OCI-LY7 (cell line): ENCODE measurements around the gene SERINC2.

ENCODE experiments used
- EZH2phosphoT487 ChIP-seq: fragments of 200-600 bp; sonication (generic); IDR thresholded peaks from 2 replicates; pipeline ENCODE4 v1.6.1; 2018; ENCODE audit warnings: low read depth, borderline replicate concordance, mild to moderate bottlenecking, mixed run types, antibody characterized with exemption, low read length, moderate library complexity, mixed read lengths
- TF ChIP-seq, protein P1 (sequence below): fragments of 200-600 bp; sonication (generic); conservative IDR thresholded peaks from 2 replicates; pipeline ENCODE4 v1.5.1; 2014; ENCODE audit warnings: mild to moderate bottlenecking, antibody characterized with exemption, low read length, moderate library complexity, mixed read lengths

DNA sequence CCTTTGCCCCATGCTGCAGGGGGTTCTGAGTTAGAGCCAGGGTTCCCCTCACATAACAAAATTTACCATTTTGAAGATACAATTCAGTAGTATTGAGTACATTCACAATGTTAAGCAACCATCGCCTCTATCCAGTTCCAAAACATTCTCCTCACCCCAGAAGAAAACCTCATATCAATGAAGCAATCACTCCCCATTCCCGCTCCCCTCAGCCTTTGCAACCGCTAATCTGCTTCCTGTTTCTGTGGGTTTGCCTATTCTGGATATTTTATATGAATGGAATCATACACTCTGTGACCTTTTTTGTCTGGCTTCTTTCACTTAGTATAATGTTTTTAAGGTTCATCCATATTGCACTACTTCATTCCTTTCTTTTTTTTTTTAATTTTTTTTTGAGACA, 32.9 kb downstream of the SERINC2 start:
- TF ChIP-seq, protein P1, sequence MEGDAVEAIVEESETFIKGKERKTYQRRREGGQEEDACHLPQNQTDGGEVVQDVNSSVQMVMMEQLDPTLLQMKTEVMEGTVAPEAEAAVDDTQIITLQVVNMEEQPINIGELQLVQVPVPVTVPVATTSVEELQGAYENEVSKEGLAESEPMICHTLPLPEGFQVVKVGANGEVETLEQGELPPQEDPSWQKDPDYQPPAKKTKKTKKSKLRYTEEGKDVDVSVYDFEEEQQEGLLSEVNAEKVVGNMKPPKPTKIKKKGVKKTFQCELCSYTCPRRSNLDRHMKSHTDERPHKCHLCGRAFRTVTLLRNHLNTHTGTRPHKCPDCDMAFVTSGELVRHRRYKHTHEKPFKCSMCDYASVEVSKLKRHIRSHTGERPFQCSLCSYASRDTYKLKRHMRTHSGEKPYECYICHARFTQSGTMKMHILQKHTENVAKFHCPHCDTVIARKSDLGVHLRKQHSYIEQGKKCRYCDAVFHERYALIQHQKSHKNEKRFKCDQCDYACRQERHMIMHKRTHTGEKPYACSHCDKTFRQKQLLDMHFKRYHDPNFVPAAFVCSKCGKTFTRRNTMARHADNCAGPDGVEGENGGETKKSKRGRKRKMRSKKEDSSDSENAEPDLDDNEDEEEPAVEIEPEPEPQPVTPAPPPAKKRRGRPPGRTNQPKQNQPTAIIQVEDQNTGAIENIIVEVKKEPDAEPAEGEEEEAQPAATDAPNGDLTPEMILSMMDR: no peak
- no peak for TF ChIP-seq EZH2phosphoT487
